ENCODE measurements around the gene TLK2. TPM values are rescaled to one million over a fixed set of nuclear protein-coding genes. Genes with fewer than 3 reads are reported as not detected.

Gene TLK2
- total RNA-seq, 1 experiment from 2014 or later = 65.7 TPM

DNA sequence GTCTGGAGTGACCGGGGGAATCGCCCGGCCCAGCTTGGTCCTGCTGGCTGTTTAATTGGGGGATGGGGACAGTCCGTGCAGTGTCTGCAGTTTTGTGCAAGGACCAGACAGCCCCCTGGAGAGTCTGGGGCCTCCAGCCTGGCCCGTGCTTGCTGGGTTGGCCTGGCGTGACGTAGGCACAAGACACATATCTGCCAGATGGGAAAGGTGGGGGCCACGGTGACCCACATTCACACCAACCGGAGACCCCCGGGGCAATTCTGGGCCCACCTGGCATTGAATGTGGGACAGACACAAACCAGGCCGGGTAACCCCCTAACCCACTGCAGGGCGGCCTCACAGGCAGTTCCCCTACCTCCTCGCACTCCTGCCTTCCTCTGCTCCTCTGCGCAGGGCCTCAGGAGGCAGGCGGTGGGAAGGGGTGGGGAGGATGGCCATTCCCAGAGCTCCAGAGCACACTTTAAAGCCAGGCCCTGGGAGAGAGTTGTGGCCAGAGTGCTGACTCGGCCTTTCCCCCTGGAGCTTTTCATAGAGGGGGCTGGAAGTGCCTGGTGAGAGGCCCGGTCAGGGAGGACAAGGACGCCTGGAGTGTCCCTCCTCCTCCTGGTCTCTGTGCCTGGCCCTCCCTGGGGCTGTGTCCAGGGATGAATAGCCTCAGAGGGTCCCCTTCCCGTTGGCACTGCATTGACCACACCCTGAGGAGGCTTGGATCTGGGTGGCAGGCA, 150.4 kb downstream of the TLK2 start:
- peak; percentile 25 for DNase-seq (ENCODE audit: low spot score)

DNA sequence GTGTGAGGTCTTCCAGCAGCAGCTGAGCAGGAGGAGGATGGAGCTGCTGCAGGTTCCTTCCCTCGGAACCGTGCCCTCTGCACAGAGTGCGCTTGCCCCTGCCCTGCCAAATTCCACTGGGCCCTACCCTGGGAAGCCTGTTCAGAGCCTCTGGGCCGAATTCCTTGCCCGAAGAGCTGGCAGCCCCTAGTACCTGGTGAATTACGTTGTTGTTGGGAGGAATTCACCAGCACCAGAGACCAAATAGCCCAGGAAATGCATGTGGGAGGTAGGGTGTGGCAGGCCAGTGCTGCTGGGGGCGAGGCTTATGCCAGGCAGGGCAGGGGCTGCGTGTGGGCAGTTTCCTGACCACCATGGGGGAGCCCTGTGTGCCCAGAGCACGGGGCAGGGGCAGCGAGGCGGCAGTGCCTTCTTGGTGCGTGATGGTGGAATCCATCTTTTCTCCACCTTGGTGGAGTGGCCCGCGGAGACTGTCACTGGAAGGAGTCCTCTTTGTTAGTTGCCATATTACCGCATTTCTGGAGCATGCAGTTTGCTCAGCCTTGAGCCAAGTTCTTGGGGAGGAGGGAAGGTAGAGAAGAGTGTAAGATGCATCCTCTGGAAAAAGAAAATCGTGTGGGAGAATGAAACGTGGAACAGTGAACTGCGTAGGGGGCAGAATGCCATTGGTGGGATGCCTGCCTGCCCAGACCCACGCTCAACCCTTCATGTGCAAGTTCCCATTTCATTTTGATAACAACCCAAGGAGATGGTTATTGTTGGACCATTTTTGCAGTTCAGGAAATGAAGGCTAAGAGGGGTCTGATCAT, 151.1 kb downstream of the TLK2 start:
- DNase-seq (ENCODE audit: low spot score) = peak; percentile 14

DNA sequence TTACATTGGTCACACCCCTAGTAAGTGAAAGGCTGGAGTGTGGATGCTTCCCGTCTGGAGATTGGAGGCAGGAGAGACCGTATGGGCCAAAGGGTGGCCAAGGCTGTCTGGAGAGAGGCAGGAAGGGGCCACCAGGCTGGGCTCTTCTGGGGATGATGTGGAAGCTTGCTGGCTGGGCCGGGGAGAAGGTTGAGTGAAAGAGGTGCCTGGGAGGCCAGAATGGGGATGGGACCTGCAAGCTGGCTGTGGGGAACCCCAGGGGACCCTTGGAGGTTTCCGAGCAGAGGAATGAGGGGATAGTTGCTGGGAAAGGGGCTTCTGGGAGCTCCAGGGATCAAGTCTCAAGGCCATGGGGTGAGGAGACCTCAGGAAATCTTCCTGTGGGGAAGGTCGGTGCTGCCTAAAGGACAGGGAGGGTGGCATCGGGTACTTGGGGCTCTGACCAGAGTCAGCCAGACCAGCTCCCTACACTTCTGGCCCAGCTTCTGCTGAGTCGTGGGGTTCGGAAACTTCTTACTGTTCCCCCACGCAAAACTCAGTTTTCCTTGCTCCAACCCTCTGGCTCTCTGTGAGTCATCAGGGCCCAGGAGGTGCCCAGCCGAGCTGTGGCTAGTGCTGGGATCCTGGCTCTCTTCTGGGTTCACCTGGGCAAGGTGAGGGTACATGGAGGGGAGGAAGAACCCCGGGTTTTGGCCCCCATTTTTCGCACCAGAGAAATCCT, 151.9 kb downstream of the TLK2 start:
- DNase-seq (ENCODE audit: low spot score) = peak; percentile 14

DNA sequence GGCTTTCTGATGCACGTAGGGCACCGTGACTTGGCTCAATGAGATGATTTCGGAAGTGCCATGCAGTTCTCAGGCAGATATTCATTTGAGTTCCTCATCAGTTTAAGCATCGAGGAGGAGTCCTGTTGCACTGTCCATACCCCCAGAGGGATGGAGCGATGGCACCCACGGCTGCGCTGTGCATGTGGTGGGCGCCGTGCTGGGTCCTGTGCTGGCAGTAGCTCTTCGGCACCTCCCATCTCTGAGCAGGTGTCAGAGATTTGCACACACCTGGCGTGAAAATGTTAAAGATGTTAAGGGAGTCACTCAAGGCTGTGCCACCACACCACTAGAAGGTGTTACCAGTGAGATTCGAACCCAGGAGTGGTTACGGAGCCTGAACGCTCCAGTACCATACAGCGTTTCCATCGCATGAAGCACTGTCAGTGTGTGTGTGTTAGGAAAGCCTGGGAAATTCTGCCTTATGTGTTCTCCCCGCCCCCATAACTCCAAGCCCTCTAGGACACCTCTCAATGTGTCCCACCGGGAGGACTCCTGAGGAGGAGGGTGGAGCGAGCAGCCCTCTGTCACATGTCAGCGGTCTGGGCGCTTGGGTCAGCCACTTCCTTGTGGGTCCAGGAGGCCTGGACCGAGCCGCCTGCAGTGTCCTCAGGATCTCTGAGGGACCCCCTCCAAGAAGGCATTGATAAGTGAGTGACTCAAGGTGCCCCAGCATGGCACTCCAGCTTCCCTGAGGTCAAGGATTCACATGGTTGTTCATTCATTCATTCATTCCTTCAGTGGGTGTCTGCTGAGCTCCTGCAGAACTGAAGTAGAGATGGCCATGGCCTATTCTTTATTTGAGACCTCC, 152.7 kb downstream of the TLK2 start:
- no peak for DNase-seq (ENCODE audit: low spot score)

DNA sequence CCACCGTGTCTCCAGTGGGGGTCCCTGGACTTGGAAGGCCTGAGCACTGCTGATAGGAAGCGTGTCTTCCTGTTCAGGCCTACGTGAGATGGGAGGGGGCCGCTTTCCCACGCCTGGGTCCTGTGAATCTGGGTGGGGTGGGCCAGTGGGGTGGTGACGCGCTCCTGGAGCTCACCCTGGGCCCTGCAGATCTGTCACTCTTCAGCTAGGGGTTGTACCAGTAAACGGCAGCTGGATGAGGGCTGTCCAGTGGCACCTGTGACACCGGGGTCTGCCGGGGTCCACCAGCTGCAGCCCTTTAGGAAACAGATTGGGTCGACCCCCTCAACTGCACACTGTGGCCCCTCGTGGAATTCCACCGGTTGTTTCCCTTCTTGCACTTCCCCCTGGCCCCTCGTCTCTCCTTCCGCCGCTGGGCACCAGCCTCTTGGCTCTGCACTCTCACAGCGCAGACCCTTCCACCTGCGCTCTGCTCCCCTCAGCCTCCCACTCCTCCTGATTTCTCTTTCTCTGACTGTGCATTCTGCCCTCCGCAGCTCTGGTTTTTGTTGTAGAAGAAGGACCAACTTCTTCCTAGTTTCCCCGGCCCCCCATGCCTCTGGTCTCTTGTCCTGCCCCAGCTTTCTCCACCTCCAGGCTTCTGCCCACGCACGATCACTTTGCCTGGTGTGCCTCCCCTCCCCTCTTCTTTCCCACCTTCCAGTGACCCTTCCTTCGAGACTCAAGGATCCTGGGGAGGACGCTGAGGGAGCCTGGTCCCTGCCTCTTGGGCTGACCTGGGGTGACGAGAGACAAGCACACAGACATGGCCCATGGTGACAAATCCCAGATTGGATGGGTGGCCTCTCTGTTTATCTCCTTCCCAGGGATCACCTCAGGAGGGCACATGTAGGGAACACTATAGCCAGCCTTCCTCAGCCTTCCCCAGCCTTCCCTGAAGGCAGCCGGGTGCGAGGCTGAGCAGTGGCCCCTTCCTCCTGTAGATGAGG, 153.6 kb downstream of the TLK2 start:
- no peak for DNase-seq (ENCODE audit: low spot score)

DNA sequence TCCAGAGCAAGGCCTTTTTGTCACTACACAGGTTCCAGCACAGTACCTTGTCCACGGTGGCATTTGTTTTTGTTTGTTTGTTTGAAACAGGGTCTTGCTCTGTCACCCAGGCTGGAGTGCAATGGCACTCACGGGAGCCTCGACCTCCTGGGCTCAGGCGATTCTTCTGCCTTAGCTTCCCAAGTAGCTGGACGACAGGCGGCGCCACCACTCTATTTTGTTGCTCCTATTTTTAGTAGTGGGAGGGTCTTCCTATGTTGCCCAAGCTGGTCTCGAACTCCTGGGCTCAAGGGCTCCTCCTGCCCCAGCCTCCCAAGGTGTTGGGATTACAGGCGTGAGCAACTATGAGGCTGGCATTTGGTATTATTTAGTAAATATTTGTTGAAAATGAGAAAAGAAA, 159.2 kb downstream of the TLK2 start:
- DNase-seq (ENCODE audit: low spot score) = no peak

DNA sequence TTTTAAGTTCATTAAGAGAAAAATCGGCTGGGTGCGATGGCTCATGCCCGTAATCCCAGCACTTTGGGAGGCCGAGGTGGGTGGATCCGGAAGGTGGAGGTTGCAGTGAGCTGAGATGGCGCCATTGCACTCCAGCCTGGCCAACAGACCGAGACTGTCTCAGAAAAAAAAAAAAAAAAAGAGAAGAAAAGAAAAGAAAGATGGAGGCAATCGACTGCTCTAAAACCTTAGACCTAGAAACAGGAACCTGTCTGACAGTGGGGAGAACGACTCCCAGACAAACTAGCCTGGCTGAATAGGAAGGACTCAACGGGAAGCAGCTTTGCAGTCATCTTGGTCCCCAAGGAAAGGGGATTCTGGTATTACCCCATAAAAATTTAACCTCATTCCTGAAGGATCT, 162.5 kb downstream of the TLK2 start:
- DNase-seq (ENCODE audit: low spot score) = no peak

DNA sequence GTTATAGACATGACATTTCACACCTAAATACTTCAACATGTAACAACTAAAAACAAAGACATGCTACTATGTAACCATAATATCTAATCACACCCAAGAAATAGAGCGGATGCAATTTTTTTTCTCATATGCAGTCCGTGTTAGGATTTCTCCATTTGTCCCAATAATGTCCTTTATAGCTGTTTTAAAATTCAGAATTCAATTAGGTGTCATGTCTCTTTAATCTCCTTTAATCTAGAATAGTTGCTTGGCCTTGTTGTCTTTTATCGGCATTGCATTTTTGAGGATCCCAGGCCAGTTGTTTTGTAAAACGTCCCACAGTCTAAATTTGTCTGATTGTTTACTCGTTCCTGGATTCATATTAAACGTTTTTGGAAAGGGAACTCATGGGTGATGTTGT, 163.3 kb downstream of the TLK2 start:
- no peak for DNase-seq (ENCODE audit: low spot score)

DNA sequence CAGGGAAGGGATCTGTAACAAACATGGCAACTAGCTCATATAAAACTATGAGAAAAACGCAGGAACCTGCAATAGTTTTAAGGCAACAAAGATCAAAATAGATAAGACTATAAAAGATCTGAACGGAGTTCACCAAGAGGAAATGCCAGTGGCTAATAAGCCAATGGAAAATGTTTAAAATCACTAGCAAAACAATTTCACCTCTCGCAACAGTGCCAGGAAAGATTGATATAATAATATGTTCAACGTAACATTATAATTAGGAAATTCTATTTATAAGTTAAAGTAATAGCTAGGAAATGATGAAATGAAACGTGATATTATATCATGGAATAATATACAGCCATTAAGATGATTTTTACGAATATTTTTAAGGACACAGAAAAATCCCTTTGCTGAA, 164.9 kb downstream of the TLK2 start:
- no peak for DNase-seq (ENCODE audit: low spot score)

DNA sequence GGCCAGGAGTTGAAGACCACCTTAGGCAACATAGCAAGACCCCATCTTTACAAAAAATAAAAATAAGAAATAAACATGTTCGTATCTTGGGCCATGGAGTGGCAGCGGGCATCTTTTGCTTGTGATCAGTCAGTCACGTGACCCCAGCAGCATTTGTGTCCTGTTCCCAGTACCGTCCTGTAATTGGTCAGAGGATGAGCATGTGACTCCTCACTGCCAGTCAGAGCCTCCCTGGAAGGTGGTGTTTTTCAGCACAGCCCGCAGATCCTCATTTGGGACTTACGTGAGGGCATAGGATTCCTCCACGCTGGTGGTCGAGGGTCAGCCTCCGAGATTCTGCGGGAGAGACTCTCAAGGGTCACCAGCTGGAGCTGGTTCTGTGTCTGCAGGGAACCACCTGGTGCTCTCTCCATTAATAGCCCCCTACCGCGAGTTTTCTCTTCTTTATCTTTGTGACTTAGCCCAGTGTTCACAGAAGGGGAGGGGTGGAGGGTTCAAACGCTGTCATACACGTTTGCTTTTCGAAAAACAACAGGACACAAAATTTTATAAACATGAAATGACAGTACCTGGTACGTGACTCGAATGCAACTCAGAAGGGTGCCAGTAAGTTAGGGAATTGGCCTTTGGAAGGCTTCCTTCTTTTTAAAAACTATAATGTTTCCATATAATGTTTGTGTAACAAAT, 166.0 kb downstream of the TLK2 start:
- DNase-seq (ENCODE audit: low spot score) = no peak

DNA sequence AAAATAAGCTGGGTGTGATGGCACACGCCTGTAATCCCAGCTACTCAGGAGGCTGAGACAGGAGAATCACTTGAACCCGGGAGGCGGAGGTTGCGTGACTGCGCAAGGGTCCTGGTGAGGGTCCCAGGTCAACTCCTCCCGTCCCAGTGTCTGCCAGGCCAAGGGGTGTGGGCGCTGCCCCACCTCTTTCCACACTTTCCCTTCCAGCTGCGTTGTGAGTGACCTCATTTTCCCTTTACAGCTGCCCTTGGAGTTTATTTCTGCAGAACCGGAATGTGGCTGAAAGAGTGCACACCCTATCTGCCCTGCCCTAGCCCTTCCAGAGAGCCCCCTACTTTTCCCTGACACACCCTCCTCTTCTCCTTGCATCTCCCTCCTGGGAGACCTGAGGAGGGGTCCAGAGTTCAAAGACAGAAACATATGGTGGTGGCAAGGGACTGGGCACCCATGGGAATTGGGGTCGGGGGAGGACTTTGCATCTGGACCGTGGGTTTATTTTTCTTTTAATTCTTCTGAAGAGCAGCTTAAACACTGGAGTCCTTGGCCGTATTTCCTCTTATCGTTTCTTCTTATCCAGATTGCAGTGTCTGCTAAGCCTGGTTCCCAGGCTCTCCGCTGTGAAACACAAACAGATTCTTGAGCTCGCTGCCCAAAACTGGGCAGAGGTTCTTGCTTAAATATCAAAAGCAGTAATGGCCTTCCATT, 169.8 kb downstream of the TLK2 start:
- DNase-seq (ENCODE audit: low spot score) = no peak

DNA sequence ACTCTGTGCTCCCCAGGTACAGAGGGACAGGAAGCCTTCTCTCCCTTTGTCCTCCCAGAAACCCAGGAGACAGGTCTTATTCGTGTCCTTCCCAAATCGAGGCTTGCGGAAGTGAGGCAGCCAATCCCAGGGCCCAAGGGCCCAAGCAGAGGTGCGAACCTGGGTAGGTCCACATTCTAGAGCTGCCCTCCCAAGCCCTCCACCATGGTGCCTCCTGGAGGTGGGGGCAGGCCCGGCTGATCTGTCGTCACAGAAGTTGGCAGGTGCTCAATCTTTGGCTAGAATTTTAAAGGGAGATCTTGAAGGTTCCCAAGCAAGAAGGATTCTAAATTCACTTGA, 170.3 kb downstream of the TLK2 start:
- DNase-seq (ENCODE audit: low spot score) = no peak

DNA sequence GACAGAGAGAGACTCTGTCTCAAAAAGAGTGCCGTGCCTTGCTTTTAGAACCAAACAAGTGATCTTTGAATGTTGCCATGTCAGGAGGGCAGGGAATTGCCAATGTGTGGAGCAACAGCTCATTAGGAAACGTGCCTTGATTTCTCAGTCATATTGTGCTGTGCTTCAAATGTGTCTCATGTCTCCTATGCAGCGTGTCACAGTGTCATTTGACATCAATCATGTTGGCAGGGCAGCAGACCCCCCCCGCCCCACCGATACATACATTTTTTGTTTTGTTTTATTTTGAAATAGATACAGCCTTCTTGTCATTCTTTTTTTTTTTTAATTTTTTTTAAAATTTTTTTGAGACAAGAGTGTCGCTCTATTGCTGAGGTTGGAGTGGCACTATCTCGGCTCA, 170.9 kb downstream of the TLK2 start:
- DNase-seq (ENCODE audit: low spot score) = no peak

DNA sequence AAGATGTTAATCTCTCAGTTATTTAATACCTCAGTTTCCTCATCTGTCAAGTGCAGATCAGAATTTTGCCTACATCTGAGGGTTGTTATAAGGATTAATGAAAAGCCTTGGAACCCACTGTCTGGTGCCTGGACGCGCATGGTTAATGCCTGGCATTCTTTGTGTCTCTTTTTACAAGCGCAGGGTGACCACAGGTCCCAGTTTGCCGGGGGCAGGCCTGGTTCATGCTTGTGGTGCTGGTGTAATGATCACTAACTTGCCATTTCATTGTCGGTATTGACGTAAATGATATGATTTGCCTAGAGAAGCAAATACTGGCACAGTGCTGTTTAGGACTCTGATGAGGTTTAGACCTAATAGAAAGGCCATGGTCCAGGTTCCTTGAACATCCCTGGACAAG, 172.0 kb downstream of the TLK2 start:
- DNase-seq (ENCODE audit: low spot score) = no peak

DNA sequence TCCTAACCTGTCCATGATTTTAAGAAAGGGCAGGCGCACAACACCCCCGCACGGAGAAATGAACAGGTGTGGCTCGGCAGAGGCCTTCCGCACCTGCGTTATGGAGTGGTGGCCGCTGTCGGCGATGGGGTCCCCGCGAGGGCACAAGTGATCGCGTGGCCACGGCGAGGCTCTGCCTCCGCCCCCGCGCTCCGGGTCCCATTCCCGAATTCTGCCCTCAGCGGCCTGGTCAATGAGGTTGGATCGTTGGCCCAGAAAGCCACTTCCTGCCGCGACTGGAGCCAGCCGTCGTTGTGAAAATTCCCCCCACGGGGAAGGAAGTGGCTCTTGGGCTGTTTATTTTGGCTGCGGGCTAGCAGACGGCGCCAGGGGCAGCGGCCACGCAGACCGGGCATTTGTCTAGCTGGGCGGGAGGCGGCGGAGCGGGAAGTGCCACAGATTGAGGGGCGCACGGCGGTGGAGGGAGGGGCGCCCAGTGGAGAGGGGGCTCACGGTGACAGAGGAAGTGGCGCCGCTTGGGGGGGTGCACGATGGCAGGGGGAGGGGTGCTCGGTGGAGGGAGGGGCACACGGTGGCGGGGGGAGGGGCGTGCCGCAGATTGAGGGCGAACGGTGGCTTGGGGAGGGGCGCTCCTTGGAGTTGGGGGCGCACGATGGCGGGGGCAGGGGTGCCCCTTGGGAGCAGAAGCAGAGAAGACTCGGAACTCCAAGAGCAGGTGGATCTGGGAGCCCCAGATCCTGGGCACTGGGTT, 173.8 kb downstream of the TLK2 start:
- DNase-seq (ENCODE audit: low spot score) = peak; percentile 84

DNA sequence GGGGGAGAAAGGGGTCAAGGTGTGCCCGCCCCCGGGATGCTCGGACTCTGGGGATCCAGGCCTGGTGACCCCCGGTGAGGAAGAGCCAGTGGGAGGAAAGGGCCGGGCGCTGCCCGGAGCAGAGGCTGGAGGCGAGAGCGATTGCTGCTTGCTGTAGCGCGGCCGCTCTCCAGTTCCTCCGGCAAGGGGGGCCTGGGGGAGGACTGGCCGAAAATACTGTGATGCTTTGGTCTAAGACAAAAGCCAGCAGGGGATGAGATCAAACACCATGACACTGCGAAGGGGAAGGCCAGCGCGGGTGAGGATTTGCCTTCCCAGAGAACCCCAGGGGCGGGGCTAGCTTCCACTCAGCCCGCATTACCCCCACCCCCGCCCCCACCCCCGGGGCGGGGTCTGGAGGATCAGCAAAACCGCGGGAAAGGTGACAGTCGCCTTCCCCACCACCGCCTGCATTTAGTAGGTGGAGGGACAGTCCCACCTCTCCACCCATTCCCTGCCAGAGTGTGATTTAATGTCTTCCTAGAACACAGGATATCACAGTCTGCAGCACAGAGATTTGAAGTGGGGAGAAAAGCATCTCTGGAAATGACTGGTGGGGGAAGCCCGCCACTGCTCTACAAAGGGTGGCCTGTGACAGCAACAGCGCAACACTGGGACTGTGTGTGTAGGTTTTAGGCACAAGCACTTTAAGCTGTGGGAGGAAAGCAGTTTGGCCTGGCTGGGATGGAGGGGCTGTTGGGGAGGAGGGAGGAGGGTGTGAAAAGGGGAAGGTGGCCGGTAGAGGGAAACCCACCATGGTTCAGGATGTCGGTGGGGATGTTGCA, 174.6 kb downstream of the TLK2 start:
- DNase-seq (ENCODE audit: low spot score) = peak; percentile 86

DNA sequence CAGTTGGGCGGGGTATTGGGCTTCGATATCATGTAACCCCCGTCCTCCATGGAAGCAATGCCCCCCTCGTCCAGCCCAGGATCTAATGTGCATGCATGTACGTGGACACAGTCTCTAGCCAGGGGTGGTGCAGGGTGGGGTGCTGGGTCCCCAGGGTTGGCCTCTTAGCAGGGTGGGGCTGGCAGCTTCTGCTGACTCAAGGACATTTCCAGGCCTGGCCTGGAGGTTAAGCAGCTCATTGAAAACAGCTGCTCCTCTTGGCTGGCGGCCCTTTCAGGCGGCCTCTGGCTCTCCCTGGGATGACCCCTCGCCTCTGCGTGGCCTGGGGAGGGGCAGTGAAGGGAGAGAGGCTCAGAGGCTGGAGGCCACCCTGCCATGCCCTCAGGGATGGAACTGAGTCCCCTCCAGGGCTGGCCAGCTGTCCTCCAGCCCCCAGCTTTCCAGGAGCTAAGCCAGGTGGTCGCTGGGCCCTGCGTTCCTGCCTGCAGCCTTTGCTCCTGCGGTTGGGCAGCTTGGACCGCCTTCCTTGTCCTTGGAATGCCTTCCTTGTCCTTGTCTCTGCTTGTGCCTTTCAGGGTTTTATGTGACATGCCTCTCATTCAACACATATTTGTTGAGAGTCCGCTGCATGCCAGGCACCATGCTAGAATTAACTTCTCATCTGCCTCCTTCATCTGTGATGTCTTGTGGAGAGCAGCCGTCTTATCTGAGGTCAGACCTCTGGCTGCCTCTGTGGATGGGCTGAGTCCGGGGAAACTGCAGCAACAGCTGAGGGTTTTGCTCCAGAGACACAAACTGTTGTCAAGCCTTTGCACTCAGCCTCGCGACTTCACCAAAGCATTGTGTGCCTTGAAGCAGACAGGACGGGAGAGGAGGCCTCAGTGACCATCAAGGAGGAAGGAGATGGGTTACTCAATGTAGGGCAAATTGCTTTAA, 175.5 kb downstream of the TLK2 start:
- DNase-seq (ENCODE audit: low spot score) = peak; percentile 42

Measured in A172 (cell line).